ENCODE data around the gene FOXP1. TPM values are rescaled to one million over a fixed set of nuclear protein-coding genes. Genes with fewer than 3 reads are reported as not detected.

The FOXP1 gene
- total and polyA plus RNA-seq, 2 of the 8 experiments (the other 6 are each of a cell fraction or from before 2014, with no cell fraction given), result 13.9 to 25.4 TPM

GRCh38 chr3:70947579-70947978 lies 635.9 kb downstream of the FOXP1 start (continued):
- TF ChIP-seq CHD7 (IDR thresholded peaks at IDR 0.05; ENCODE audit: insufficient replicate concordance, low read length) (no peak), E2F6 (IDR thresholded peaks at IDR 0.05) (no peak), RBBP5 (IDR thresholded peaks at IDR 0.05; ENCODE audit: borderline replicate concordance, low read depth, low read length) (no peak), CEBPB (IDR thresholded peaks at IDR 0.05; ENCODE audit: low read depth, low read length) (no peak), ZNF274 (IDR thresholded peaks at IDR 0.05; ENCODE audit: borderline replicate concordance, extremely low read depth, low read length) (no peak), HDAC2 (IDR thresholded peaks at IDR 0.05; ENCODE audit: borderline replicate concordance in 1 of 2, low read depth in 2 of 2, low read length in 2 of 2) (no peak), SIN3A (conservative IDR thresholded peaks at IDR 0.05 in 1 of 2, IDR thresholded peaks at IDR 0.05 in 1 of 2; ENCODE audit: low read depth in 1 of 2, low read length in 2 of 2) (no peak)

Measured in H1 (cell line).